GM20000 (cell line): ENCODE data around the gene DBI.

Experiments
- DNase-seq: peaks from one replicate; pipeline ENCODE4 v3.0.0; 2012; ENCODE audit warnings: low spot score
- CTCF ChIP-seq: IDR thresholded peaks from 2 replicates; pipeline ENCODE4 v1.5.1; 2012; ENCODE audit warnings: mild to moderate bottlenecking, control low read depth; ENCODE audit errors: extremely low read depth, missing control alignments

DBI gene

GRCh38 chr2:119366649-119367471 lies at the start of gene DBI, which contains the start of gene C2orf76:
Gene DBI (plus strand): TSS chr2:119366977. CDS start chr2:119367052, 75 bp downstream.
Gene C2orf76 (minus strand): TSS chr2:119366834. CDS start chr2:119339959, 26,875 bp downstream.
- DNase-seq = peak; percentile 94
- TF ChIP-seq CTCF = no peak

- DNase-seq = no peak
- no peak for TF ChIP-seq CTCF
These were observed 49.2 kb upstream of the DBI start for GRCh38 chr2:119317554-119317953.

GRCh38 chr2:119319593-119319992 lies 47.2 kb upstream of the DBI start:
- DNase-seq = no peak
- no peak for TF ChIP-seq CTCF

- no peak for DNase-seq
- no peak for TF ChIP-seq CTCF
These were observed 43.3 kb upstream of the DBI start for GRCh38 chr2:119323459-119323858.

GRCh38 chr2:119324685-119325270 lies 42.0 kb upstream of the DBI start:
- no peak for DNase-seq
- TF ChIP-seq CTCF = no peak

- no peak for TF ChIP-seq CTCF
- DNase-seq = no peak
These were observed 39.8 kb upstream of the DBI start for GRCh38 chr2:119326938-119327337.

GRCh38 chr2:119327431-119327830 lies 39.3 kb upstream of the DBI start:
- no peak for DNase-seq
- TF ChIP-seq CTCF = no peak
